K562 (cell line): ENCODE measurements around the gene DDC. TPM values are rescaled to one million over a fixed set of nuclear protein-coding genes. Genes with fewer than 3 reads are reported as not detected.

Experiments
- BHLHE40 ChIP-seq: IDR thresholded peaks from 2 replicates; pipeline ENCODE4 v1.6.1; 2011; ENCODE audit warnings: low read length, improper control_type of control experiment
- HMG20B ChIP-seq: fragments of 250-450 bp; sonication (Bioruptor Pico); IDR thresholded peaks from 2 replicates; pipeline ENCODE4 v1.5.0; 2021; ENCODE audit warnings: mild to moderate bottlenecking
- MAZ ChIP-seq, 2 experiments: fragments of 450-650 bp in 1 of 2; sonication (generic) in 1 of 2; formaldehyde crosslinking; IDR thresholded peaks in 1 of 2; conservative IDR thresholded peaks in 1 of 2; 2 replicates each; pipeline versions ENCODE4 v1.4.0 to v1.5.0; 2020; ENCODE audit warnings: mild to moderate bottlenecking in 1 of 2, missing genetic modification reagents in 1 of 2
- RAD21 ChIP-seq, 2 experiments: fragments of 250-450 bp in 1 of 2; fragments of 450-650 bp in 1 of 2; sonication (Bioruptor Pico) in 1 of 2; formaldehyde crosslinking in 1 of 2; IDR thresholded peaks in 1 of 2; conservative IDR thresholded peaks in 1 of 2; 2 replicates each; pipeline versions ENCODE4 v1.4.0 to v1.8.0; 2020 to 2022; ENCODE audit warnings: mild to moderate bottlenecking in 2 of 2, moderate library complexity in 1 of 2
- RB1 ChIP-seq: fragments of 450-650 bp; IDR thresholded peaks from 2 replicates; pipeline ENCODE4 v1.6.1; 2017; ENCODE audit warnings: low read depth, mild to moderate bottlenecking
- TAF9B ChIP-seq: fragments of 450-650 bp; IDR thresholded peaks from 2 replicates; pipeline ENCODE4 v1.6.1; 2018; ENCODE audit warnings: mild to moderate bottlenecking; ENCODE audit not compliant: partially characterized antibody
- TAL1 ChIP-seq: fragments of 450-650 bp; IDR thresholded peaks from 2 replicates; pipeline ENCODE4 v1.6.1; 2016; ENCODE audit warnings: mild to moderate bottlenecking
- TOE1 ChIP-seq, 2 experiments: fragments of 450-650 bp in 1 of 2; sonication (generic) in 1 of 2; formaldehyde crosslinking in 1 of 2; IDR thresholded peaks; 2 replicates each; pipeline versions ENCODE4 v1.7.1 to v1.8.0; 2016 to 2022; ENCODE audit warnings: borderline replicate concordance in 2 of 2, mild to moderate bottlenecking in 2 of 2, antibody characterized with exemption in 1 of 2, inconsistent platforms in 1 of 2, low read depth in 1 of 2, missing genetic modification reagents in 1 of 2, moderate library complexity in 1 of 2
- XRCC5 ChIP-seq: fragments of 200-400 bp; formaldehyde crosslinking; IDR thresholded peaks from 2 replicates; pipeline ENCODE4 v1.6.1; 2017; ENCODE audit warnings: low read depth, mild to moderate bottlenecking, low read length
- YY1 ChIP-seq, 3 experiments: IDR thresholded peaks; 2 replicates each; pipeline ENCODE4 v1.6.1; 2011; ENCODE audit warnings: low read length in 2 of 3, mild to moderate bottlenecking in 2 of 3, moderate library complexity in 2 of 3, borderline replicate concordance in 1 of 3, control low read depth in 1 of 3, low read depth in 1 of 3; ENCODE audit not compliant: insufficient read depth in 3 of 3, insufficient replicate concordance in 2 of 3, control insufficient read depth in 1 of 3, insufficient read length in 1 of 3; ENCODE audit errors: extremely low read depth in 1 of 3
- ZFP1 ChIP-seq: fragments of 450-650 bp; formaldehyde crosslinking; IDR thresholded peaks from 2 replicates; pipeline ENCODE4 v1.4.0; 2020; ENCODE audit warnings: mild to moderate bottlenecking, mixed read lengths
- polyA plus RNA-seq, 8 experiments: library from polyadenylated mRNA; depleted of rRNA in 4 of 8; stranded (reverse) in 5 of 8; unstranded in 3 of 8; fragments of >200 nt; fragmentation: Nextera tagmentation in 2 of 8; fragmentation: Illumina TruSeq in 1 of 8; extraction: Ambion mirVana in 2 of 8; extraction: Trizol in 1 of 8; gene quantifications; 2 replicates each; pipeline versions ENCODE4 v1.2.1 to v1.2.3, GENCODE V29; 2011 to 2014; ENCODE audit warnings: inconsistent platforms in 1 of 8, missing spikeins in 1 of 8
- total RNA-seq, 7 experiments: library from RNA; depleted of rRNA in 6 of 7; stranded (reverse); fragments of >200 nt in 6 of 7; fragmentation: Illumina TruSeq in 2 of 7; extraction: Trizol in 2 of 7; gene quantifications; 2 replicates each; pipeline versions ENCODE4 v1.2.1 to v1.2.3, GENCODE V29; 2011 to 2021; ENCODE audit warnings: low replicate concordance in 1 of 7
- TF ChIP-seq, protein P1 (sequence below): fragments of 450-650 bp; IDR thresholded peaks from 2 replicates; pipeline ENCODE4 v1.6.1; 2016; ENCODE audit warnings: missing biosample characterization, missing genetic modification characterization
- TF ChIP-seq, protein P2 (sequence below): fragments of 200-800 bp; sonication (Bioruptor generic); IDR thresholded peaks from 2 replicates; pipeline ENCODE4 v1.6.1; 2016; ENCODE audit warnings: missing genetic modification characterization, missing compliant biosample characterization
- TF ChIP-seq, protein P3 (sequence below): sonication (generic); formaldehyde crosslinking; IDR thresholded peaks from 2 replicates; pipeline ENCODE4 v1.8.0; 2022; ENCODE audit warnings: mild to moderate bottlenecking, missing genetic modification reagents
- TF ChIP-seq, protein P4 (sequence below), 3 experiments: IDR thresholded peaks in 2 of 3; conservative IDR thresholded peaks in 1 of 3; 2 replicates each; pipeline ENCODE4 v1.5.1; 2011 to 2012; ENCODE audit warnings: low read length in 3 of 3, mild to moderate bottlenecking in 3 of 3, control low read depth in 2 of 3, improper control_type of control experiment in 1 of 3, inconsistent platforms in 1 of 3, low read depth in 1 of 3, mixed read lengths in 1 of 3, moderate library complexity in 1 of 3; ENCODE audit not compliant: insufficient read depth in 2 of 3
- TF ChIP-seq, protein P5 (sequence below): sonication (generic); formaldehyde crosslinking; IDR thresholded peaks from 2 replicates; pipeline ENCODE4 v1.9.0; 2022; ENCODE audit warnings: mild to moderate bottlenecking, missing genetic modification reagents

Gene DDC
- total and polyA plus RNA-seq, 9 of the 15 experiments (the other 6 are each of a cell fraction or from before 2014, with no cell fraction given), result not detected

DNA sequence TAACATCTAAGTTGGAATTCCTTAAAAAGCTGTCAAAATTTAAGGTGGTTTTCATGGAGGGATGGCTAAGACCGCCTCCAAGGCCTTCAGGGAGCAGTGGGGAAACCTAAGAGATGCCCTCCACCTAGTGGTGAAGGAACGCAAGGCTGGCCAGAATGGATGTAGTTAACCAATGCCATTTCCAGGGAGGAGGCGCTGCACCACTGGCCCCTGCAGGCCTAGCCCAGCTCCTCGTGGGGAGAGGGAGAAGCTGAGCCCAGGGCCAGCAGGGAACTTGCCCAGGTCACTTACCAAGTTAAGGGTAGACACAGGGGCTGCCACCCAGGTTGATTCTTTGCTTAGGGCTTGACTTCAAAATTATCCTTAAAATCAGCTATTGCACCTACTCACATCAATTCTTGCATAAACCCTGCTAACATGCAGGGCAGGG is 147.1 kb downstream of the DDC start (continued):
- TF ChIP-seq RB1 (peak; percentile 53; the same call in 1 of the 2 replicates), XRCC5 (peak; percentile 77; the same call in 1 of the 2 replicates), TOE1 (IDR thresholded peaks at IDR 0.05; ENCODE audit: borderline replicate concordance) (no peak; the same call in 1 of the 2 replicates), TOE1 (CRISPR knock-in tag; IDR thresholded peaks at IDR 0.05; ENCODE audit: borderline replicate concordance, low read depth) (no peak), MAZ (CRISPR knock-in tag; conservative IDR thresholded peaks at IDR 0.05 in 1 of 2, IDR thresholded peaks at IDR 0.05 in 1 of 2) (peak in 1 of 2 experiments; percentile 40; a peak in 1 of 4 replicates), BHLHE40 (peak; percentile 34; the same call in 1 of the 2 replicates), ZFP1 (CRISPR knock-in tag) (no peak), RAD21 (CRISPR knock-in tag; conservative IDR thresholded peaks at IDR 0.05 in 1 of 2, IDR thresholded peaks at IDR 0.05 in 1 of 2) (peak; percentile 94 to 98), TAL1 (no peak), YY1 (IDR thresholded peaks at IDR 0.05; ENCODE audit: borderline replicate concordance in 1 of 3, control insufficient read depth in 1 of 3, extremely low read depth in 1 of 3, insufficient read depth in 3 of 3, insufficient read length in 1 of 3, insufficient replicate concordance in 2 of 3, low read depth in 1 of 3, low read length in 2 of 3) (peak in 2 of 3 experiments; percentile 38 to 44), TAF9B (no peak), HMG20B (CRISPR knock-in tag) (no peak)
- TF ChIP-seq, protein P1, sequence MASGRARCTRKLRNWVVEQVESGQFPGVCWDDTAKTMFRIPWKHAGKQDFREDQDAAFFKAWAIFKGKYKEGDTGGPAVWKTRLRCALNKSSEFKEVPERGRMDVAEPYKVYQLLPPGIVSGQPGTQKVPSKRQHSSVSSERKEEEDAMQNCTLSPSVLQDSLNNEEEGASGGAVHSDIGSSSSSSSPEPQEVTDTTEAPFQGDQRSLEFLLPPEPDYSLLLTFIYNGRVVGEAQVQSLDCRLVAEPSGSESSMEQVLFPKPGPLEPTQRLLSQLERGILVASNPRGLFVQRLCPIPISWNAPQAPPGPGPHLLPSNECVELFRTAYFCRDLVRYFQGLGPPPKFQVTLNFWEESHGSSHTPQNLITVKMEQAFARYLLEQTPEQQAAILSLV (tag), result no peak
- TF ChIP-seq, protein P2, sequence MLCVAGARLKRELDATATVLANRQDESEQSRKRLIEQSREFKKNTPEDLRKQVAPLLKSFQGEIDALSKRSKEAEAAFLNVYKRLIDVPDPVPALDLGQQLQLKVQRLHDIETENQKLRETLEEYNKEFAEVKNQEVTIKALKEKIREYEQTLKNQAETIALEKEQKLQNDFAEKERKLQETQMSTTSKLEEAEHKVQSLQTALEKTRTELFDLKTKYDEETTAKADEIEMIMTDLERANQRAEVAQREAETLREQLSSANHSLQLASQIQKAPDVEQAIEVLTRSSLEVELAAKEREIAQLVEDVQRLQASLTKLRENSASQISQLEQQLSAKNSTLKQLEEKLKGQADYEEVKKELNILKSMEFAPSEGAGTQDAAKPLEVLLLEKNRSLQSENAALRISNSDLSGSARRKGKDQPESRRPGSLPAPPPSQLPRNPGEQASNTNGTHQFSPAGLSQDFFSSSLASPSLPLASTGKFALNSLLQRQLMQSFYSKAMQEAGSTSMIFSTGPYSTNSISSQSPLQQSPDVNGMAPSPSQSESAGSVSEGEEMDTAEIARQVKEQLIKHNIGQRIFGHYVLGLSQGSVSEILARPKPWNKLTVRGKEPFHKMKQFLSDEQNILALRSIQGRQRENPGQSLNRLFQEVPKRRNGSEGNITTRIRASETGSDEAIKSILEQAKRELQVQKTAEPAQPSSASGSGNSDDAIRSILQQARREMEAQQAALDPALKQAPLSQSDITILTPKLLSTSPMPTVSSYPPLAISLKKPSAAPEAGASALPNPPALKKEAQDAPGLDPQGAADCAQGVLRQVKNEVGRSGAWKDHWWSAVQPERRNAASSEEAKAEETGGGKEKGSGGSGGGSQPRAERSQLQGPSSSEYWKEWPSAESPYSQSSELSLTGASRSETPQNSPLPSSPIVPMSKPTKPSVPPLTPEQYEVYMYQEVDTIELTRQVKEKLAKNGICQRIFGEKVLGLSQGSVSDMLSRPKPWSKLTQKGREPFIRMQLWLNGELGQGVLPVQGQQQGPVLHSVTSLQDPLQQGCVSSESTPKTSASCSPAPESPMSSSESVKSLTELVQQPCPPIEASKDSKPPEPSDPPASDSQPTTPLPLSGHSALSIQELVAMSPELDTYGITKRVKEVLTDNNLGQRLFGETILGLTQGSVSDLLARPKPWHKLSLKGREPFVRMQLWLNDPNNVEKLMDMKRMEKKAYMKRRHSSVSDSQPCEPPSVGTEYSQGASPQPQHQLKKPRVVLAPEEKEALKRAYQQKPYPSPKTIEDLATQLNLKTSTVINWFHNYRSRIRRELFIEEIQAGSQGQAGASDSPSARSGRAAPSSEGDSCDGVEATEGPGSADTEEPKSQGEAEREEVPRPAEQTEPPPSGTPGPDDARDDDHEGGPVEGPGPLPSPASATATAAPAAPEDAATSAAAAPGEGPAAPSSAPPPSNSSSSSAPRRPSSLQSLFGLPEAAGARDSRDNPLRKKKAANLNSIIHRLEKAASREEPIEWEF (CRISPR knock-in tag), result no peak
- TF ChIP-seq, protein P3, sequence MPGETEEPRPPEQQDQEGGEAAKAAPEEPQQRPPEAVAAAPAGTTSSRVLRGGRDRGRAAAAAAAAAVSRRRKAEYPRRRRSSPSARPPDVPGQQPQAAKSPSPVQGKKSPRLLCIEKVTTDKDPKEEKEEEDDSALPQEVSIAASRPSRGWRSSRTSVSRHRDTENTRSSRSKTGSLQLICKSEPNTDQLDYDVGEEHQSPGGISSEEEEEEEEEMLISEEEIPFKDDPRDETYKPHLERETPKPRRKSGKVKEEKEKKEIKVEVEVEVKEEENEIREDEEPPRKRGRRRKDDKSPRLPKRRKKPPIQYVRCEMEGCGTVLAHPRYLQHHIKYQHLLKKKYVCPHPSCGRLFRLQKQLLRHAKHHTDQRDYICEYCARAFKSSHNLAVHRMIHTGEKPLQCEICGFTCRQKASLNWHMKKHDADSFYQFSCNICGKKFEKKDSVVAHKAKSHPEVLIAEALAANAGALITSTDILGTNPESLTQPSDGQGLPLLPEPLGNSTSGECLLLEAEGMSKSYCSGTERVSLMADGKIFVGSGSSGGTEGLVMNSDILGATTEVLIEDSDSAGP, result no peak
- TF ChIP-seq, protein P4, sequence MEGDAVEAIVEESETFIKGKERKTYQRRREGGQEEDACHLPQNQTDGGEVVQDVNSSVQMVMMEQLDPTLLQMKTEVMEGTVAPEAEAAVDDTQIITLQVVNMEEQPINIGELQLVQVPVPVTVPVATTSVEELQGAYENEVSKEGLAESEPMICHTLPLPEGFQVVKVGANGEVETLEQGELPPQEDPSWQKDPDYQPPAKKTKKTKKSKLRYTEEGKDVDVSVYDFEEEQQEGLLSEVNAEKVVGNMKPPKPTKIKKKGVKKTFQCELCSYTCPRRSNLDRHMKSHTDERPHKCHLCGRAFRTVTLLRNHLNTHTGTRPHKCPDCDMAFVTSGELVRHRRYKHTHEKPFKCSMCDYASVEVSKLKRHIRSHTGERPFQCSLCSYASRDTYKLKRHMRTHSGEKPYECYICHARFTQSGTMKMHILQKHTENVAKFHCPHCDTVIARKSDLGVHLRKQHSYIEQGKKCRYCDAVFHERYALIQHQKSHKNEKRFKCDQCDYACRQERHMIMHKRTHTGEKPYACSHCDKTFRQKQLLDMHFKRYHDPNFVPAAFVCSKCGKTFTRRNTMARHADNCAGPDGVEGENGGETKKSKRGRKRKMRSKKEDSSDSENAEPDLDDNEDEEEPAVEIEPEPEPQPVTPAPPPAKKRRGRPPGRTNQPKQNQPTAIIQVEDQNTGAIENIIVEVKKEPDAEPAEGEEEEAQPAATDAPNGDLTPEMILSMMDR (IDR thresholded peaks at IDR 0.05 in 2 of 3, conservative IDR thresholded peaks at IDR 0.05 in 1 of 3; ENCODE audit: insufficient read depth in 2 of 3, low read depth in 1 of 3, low read length in 3 of 3), result peak; percentile 98 to 99 (median 99)
- TF ChIP-seq, protein P5, sequence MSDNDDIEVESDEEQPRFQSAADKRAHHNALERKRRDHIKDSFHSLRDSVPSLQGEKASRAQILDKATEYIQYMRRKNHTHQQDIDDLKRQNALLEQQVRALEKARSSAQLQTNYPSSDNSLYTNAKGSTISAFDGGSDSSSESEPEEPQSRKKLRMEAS (CRISPR knock-in tag), result no peak
